Measurements from ENCODE around the gene PNRC1.
"Not testable (repeated sequence)": the region's sequence is repeated elsewhere in the genome, so short reads cannot be mapped to it uniquely, and the experiment has no call there.

PNRC1 gene

DNA sequence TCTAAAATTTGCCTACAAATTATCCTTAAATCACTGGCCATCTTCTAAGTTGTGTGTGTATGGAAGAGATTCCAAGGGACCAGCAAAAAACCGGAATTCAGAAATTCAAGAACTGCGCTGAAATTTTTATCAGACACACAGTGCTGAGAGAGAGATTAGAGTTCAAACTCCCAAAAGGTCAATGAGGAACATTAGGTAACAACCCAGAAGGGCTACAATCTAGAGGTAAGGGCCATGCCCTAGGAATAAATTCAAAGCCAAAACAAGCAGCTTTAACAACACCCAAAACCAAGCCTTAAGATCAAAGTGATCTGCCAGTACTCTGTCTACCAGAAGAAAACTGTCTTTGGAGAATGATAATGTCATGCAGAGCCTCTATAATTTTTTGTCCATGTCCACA is 19.6 kb downstream of the PNRC1 start:
- no peak for DNase-seq (ENCODE audit: low read depth in 1 of 2, low spot score in 1 of 2)

DNA sequence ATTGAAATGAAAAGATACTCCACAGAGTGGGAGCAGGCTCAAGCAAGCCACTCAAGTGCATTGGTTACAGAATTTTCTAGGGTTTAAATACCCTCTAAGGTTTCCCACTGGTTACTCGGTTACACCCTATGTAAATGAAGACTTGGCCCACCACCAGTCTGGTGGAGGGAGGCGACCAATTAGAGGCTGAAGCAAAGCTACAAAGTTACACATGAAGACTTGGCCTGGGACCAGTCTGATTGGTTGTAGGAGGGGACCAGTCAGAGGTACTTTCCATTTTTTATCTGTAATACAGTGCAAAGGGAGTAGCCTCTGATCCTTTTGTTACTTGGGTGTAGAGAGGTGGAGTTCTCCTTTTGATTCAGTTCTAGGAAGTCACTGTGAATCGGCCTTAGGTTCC is 29.7 kb downstream of the PNRC1 start:
- DNase-seq (ENCODE audit: low read depth in 1 of 2, low spot score in 1 of 2) = no peak

GRCh38 chr6:89111933-89112332 is 31.4 kb downstream of the PNRC1 start:
- no peak for DNase-seq (ENCODE audit: low read depth in 1 of 2, low spot score in 1 of 2)

DNA sequence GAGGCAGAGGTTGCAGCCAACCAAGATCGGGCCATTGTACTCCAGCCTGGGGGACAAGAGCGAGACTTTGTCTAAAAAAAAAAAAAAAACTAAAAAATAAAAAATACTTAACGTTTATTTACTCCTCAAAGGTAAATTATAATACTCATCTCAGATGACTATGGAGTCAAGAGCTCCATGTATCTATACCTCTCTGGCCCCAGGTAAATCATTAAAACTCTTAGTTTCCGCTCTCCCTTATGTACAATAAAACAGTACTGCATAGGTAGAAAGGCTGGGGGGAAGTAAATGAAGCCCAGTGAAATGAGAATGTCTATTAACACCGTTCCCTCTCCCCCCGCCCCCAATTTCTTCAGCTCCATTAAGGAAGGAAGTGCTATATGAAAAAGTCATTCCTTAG is 36.2 kb downstream of the PNRC1 start:
- DNase-seq (ENCODE audit: low read depth in 1 of 2, low spot score in 1 of 2) = no peak

DNA sequence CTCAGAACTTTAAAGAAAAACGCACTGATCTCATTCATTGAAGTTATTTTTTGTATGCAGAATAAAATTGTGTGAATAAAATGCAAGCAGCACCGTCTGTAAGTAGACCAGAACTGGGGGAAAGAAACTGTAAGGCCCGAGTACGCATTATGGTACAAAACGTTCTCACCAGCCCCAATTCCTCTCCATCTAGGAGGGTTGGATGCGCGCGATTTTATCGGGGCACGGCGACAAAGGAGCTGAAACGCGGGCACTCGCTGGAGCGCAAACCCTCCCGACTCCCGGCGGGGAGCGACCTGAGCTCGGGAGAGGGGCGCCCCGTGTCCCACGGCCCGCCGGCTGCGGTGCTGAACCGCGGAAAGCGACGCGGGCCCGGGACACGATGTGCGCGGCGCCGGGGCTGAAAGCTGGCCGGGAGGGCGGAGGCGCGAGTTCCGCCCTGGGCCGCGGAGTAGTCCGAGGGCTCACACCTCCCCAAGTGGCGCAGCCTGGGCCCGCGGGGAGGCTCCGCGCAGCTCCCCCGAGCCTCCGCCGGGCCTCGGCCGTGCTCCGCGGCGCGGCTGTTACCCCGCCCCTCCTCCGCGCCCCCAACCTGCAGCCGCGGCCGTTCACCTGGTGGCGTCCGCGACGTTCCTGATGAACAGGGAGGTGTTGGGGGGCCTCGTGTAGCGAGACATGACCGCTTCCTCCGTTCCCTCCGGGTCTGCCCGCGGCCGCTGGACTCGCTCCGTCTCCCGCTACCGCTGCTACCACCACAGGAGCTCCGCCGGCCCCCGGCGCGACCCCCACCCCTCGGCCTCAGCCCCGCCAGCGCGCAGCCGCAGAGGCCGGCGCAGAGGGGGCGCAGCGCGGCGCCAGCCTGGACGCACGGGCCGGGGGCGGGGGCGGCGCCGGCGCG is 36.9 kb downstream of the PNRC1 start, which contains the start of gene SRSF12:
SRSF12 (minus strand) TSS at position 861 of the 898 bp plus-strand sequence; CDS start at position 677, 184 bp downstream.
- peak in 1 of 2 donors; percentile 7 for DNase-seq (ENCODE audit: low read depth in 1 of 2, low spot score in 1 of 2)

- DNase-seq (ENCODE audit: low read depth in 1 of 2, low spot score in 1 of 2) = no peak
Observed at GRCh38 chr6:89118931-89119330, 38.4 kb downstream of the PNRC1 start.

DNA sequence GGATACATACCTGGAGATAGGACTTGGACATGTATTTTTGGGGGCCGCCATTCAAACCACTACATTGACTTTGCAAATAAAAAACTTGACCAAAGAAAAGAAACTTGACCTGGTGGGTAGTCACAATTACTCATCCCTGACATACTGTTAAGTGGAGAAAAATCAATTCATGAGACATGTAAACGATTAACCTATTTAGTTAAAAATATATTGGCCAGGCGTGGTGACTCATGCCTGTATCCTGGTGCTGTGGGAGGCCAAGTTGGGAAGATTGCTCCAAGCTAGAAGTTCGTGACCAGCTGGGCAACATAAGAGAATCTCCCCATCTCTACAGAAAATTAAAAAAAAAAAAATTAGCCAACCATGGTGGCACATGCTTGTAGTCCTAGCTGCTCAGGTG is 39.8 kb downstream of the PNRC1 start:
- no peak for DNase-seq (ENCODE audit: low read depth in 1 of 2, low spot score in 1 of 2)

- DNase-seq (ENCODE audit: low read depth in 1 of 2, low spot score in 1 of 2) = no peak
Observed at GRCh38 chr6:89121934-89122333, 41.4 kb downstream of the PNRC1 start.

DNA sequence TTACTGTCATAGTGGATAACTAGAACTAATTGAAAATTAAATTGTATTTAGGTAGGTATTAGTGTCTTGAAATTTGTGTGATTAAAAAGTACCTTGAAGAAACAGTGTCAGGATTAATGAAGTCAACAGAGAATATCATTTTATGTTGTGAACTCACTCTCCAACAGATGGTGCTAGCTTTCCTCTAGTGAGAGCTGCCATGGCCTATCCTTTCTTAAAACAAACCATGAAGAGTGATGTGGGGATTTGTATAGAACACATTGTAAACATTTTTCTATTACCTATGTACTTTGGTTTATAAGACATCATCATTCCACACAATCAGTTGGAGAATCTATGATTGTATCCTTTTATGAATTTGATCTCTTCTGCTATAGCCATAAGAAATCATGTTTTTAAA is 42.1 kb downstream of the PNRC1 start:
- no peak for DNase-seq (ENCODE audit: low read depth in 1 of 2, low spot score in 1 of 2)

- DNase-seq (ENCODE audit: low read depth in 1 of 2, low spot score in 1 of 2) = not testable (repeated sequence)
Observed at GRCh38 chr6:89128256-89128671, 47.7 kb downstream of the PNRC1 start.

GRCh38 chr6:89131599-89131998 is 51.0 kb downstream of the PNRC1 start:
- DNase-seq (ENCODE audit: low read depth in 1 of 2, low spot score in 1 of 2) = no peak

GRCh38 chr6:89132057-89132456 is 51.5 kb downstream of the PNRC1 start:
- DNase-seq (ENCODE audit: low read depth in 1 of 2, low spot score in 1 of 2) = no peak

DNA sequence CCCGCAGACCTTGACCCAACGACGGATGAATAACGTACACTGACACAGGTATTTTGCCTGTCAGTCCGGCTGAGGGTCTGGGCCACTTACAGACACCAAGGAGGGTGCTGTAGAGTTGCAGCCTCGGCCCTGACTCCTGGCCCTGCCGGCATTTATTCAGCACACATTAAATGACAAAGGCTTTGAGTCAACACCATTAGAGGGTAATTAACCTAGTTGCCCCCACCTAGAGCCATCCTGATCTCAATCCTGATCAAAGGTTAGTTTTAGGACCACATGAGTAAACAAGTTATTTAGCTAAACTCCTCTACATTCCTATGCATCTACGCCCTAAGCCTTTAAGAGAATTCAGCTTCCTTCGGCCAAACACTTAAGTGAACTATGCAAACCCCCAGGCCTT is 53.4 kb downstream of the PNRC1 start:
- no peak for DNase-seq (ENCODE audit: low read depth in 1 of 2, low spot score in 1 of 2)

GRCh38 chr6:89134723-89135122 is 54.2 kb downstream of the PNRC1 start:
- DNase-seq (ENCODE audit: low read depth in 1 of 2, low spot score in 1 of 2) = no peak

Measured in activated T-helper 1 cell treated with anti-CD3 and anti-CD28 coated beads, Interleukin-2, amount 50 U/mL, for 16 hours (primary cell).